ENCODE results near the gene CHCHD10.

The CHCHD10 gene

GRCh38 chr22:23782703-23783102 is 14.9 kb upstream of the CHCHD10 start:
- TF ChIP-seq EP300 (IDR thresholded peaks at IDR 0.05; ENCODE audit: borderline replicate concordance) (no peak), FOXM1 (IDR thresholded peaks at IDR 0.05; ENCODE audit: borderline replicate concordance, low read depth) (no peak), TAF1 (IDR thresholded peaks at IDR 0.05; ENCODE audit: low read depth) (no peak), CREB1 (IDR thresholded peaks at IDR 0.05; ENCODE audit: low read depth) (no peak), TEAD4 (IDR thresholded peaks at IDR 0.05) (no peak), CEBPB (IDR thresholded peaks at IDR 0.05) (no peak), YY1 (IDR thresholded peaks at IDR 0.05; ENCODE audit: low read depth) (no peak), ZBTB7A (IDR thresholded peaks at IDR 0.05; ENCODE audit: low read depth) (no peak), NFIC (IDR thresholded peaks at IDR 0.05) (no peak), TCF12 (IDR thresholded peaks at IDR 0.05; ENCODE audit: low read depth) (no peak), RAD21 (IDR thresholded peaks at IDR 0.05; ENCODE audit: low read depth) (no peak), MAX (IDR thresholded peaks at IDR 0.05) (no peak), USF1 (IDR thresholded peaks at IDR 0.05) (no peak), EGR1 (IDR thresholded peaks at IDR 0.05) (no peak), REST (IDR thresholded peaks at IDR 0.05; ENCODE audit: low read depth) (no peak)

GRCh38 chr22:23782252-23782651 is 14.5 kb upstream of the CHCHD10 start:
- TF ChIP-seq RAD21 (IDR thresholded peaks at IDR 0.05; ENCODE audit: low read depth) (no peak), REST (IDR thresholded peaks at IDR 0.05; ENCODE audit: low read depth) (no peak), FOXM1 (IDR thresholded peaks at IDR 0.05; ENCODE audit: borderline replicate concordance, low read depth) (no peak), TCF12 (IDR thresholded peaks at IDR 0.05; ENCODE audit: low read depth) (no peak), EP300 (IDR thresholded peaks at IDR 0.05; ENCODE audit: borderline replicate concordance) (no peak), MAX (IDR thresholded peaks at IDR 0.05) (no peak), TAF1 (IDR thresholded peaks at IDR 0.05; ENCODE audit: low read depth) (no peak), CEBPB (IDR thresholded peaks at IDR 0.05) (no peak), YY1 (IDR thresholded peaks at IDR 0.05; ENCODE audit: low read depth) (no peak), TEAD4 (IDR thresholded peaks at IDR 0.05) (no peak)

- TF ChIP-seq CEBPB (IDR thresholded peaks at IDR 0.05) (no peak), USF1 (IDR thresholded peaks at IDR 0.05) (no peak), TEAD4 (IDR thresholded peaks at IDR 0.05) (no peak), TAF1 (IDR thresholded peaks at IDR 0.05; ENCODE audit: low read depth) (no peak), ZBTB7A (IDR thresholded peaks at IDR 0.05; ENCODE audit: low read depth) (no peak), TCF12 (IDR thresholded peaks at IDR 0.05; ENCODE audit: low read depth) (no peak), FOXM1 (IDR thresholded peaks at IDR 0.05; ENCODE audit: borderline replicate concordance, low read depth) (no peak)
These were observed 13.9 kb upstream of the CHCHD10 start for GRCh38 chr22:23781511-23782183.

- TF ChIP-seq NFIC (IDR thresholded peaks at IDR 0.05) (no peak), YY1 (IDR thresholded peaks at IDR 0.05; ENCODE audit: low read depth) (no peak), EGR1 (IDR thresholded peaks at IDR 0.05) (no peak), TEAD4 (IDR thresholded peaks at IDR 0.05) (no peak), USF1 (IDR thresholded peaks at IDR 0.05) (no peak), FOXM1 (IDR thresholded peaks at IDR 0.05; ENCODE audit: borderline replicate concordance, low read depth) (no peak), CREB1 (IDR thresholded peaks at IDR 0.05; ENCODE audit: low read depth) (no peak), ZBTB7A (IDR thresholded peaks at IDR 0.05; ENCODE audit: low read depth) (no peak)
These were observed 13.3 kb upstream of the CHCHD10 start for GRCh38 chr22:23781065-23781464.

GRCh38 chr22:23780146-23780748 is 12.5 kb upstream of the CHCHD10 start:
- TF ChIP-seq CREB1 (IDR thresholded peaks at IDR 0.05; ENCODE audit: low read depth) = no peak
- no peak for TF ChIP-seq REST (IDR thresholded peaks at IDR 0.05; ENCODE audit: low read depth)
- TF ChIP-seq NFIC (IDR thresholded peaks at IDR 0.05) = no peak
- no peak for TF ChIP-seq YY1 (IDR thresholded peaks at IDR 0.05; ENCODE audit: low read depth)
- TF ChIP-seq RAD21 (IDR thresholded peaks at IDR 0.05; ENCODE audit: low read depth) = no peak
- TF ChIP-seq CEBPB (IDR thresholded peaks at IDR 0.05) = no peak
- no peak for TF ChIP-seq USF1 (IDR thresholded peaks at IDR 0.05)
